HL-60 (cell line): Measurements from ENCODE around the gene NRXN2.

Experiments
- CTCF ChIP-seq: IDR thresholded peaks from one replicate; pipeline ENCODE4 v1.5.1; 2011; ENCODE audit warnings: low read length, control low read depth, inconsistent platforms; ENCODE audit not compliant: insufficient read depth
- GABPA ChIP-seq: IDR thresholded peaks from 2 replicates; pipeline ENCODE4 v1.6.1; 2012; ENCODE audit warnings: low read depth
- POLR2AphosphoS5 ChIP-seq: IDR thresholded peaks from 2 replicates; pipeline ENCODE4 v1.6.1; 2012; ENCODE audit warnings: low read depth

- TF ChIP-seq GABPA: no peak
- no peak for TF ChIP-seq CTCF
- no peak for TF ChIP-seq POLR2AphosphoS5
These were observed 3.6 kb downstream of the NRXN2 start for GRCh38 chr11:64719406-64719805.
